Right atrium auricular region (tissue), 2 donors: Measurements from ENCODE around the gene CPED1. TPM values are rescaled to one million over a fixed set of nuclear protein-coding genes. Genes with fewer than 3 reads are reported as not detected.
A peak's percentile ranks its signal among the peaks of the same experiment; 100 is the strongest.

Experiments used
- DNase-seq: peaks from one replicate; pipeline ENCODE4 v3.0.0-alpha.2; 2019; ENCODE audit warnings: low spot score
- H3K27ac ChIP-seq, 2 donors: fragments of 200-600 bp; sonication (generic); 1 replicate in 1 of 2; 2 replicates in 1 of 2; pipeline ENCODE4 v1.5.1; 2016 to 2019
- H3K27me3 ChIP-seq, 2 donors: fragments of 200-600 bp; sonication (generic); one replicate each; pipeline versions ENCODE4 v1.5.1 to v1.6.0; 2017 to 2019
- H3K36me3 ChIP-seq: fragments of 200-600 bp; sonication (generic); one replicate; pipeline ENCODE4 v1.5.1; 2016
- H3K4me1 ChIP-seq, 2 donors: fragments of 200-600 bp; sonication (generic); one replicate each; pipeline versions ENCODE4 v1.5.1 to v1.6.0; 2017 to 2019
- H3K4me3 ChIP-seq, 2 donors: fragments of 200-600 bp; sonication (generic); 1 replicate in 1 of 2; 2 replicates in 1 of 2; pipeline ENCODE4 v1.5.1; 2017 to 2019; ENCODE audit warnings: mild to moderate bottlenecking in 1 of 2, moderate library complexity in 1 of 2
- H3K9me3 ChIP-seq, 2 donors: fragments of 200-600 bp; sonication (generic); one replicate each; pipeline ENCODE4 v1.5.1; 2019
- total RNA-seq, 2 donors: library from RNA; depleted of rRNA; stranded (reverse); fragments of >200 nt; gene quantifications; one replicate each; pipeline ENCODE4 v1.1.0, GENCODE V29; 2016
- TF ChIP-seq, protein P1 (sequence below), 2 donors: fragments of 200-600 bp; sonication (generic); IDR thresholded peaks; one replicate each; pipeline ENCODE4 v1.5.1; 2019; ENCODE audit warnings: antibody characterized with exemption in 2 of 2

CPED1 gene
- total RNA-seq, 2 donors from 2014 or later, result 13.8 to 19.0 TPM

- H3K4me1 ChIP-seq, result peaks cover 0 to 11% of the 10 kb centered on the region in 2 donors
- no peaks in the 10 kb centered on the region for H3K9me3 ChIP-seq
- no peaks in the 10 kb centered on the region for H3K27me3 ChIP-seq
- no peak overlapping the region for H3K27ac ChIP-seq
- H3K4me3 ChIP-seq, result no peak overlapping the region
- DNase-seq, result no peak
- TF ChIP-seq, protein P1, sequence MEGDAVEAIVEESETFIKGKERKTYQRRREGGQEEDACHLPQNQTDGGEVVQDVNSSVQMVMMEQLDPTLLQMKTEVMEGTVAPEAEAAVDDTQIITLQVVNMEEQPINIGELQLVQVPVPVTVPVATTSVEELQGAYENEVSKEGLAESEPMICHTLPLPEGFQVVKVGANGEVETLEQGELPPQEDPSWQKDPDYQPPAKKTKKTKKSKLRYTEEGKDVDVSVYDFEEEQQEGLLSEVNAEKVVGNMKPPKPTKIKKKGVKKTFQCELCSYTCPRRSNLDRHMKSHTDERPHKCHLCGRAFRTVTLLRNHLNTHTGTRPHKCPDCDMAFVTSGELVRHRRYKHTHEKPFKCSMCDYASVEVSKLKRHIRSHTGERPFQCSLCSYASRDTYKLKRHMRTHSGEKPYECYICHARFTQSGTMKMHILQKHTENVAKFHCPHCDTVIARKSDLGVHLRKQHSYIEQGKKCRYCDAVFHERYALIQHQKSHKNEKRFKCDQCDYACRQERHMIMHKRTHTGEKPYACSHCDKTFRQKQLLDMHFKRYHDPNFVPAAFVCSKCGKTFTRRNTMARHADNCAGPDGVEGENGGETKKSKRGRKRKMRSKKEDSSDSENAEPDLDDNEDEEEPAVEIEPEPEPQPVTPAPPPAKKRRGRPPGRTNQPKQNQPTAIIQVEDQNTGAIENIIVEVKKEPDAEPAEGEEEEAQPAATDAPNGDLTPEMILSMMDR (IDR thresholded peaks at IDR 0.05), result no peak
- H3K36me3 ChIP-seq, result no peaks in the 10 kb centered on the region
Observed at GRCh38 chr7:121080257-121080912, 91.9 kb downstream of the CPED1 start.

- H3K4me1 ChIP-seq, result peaks cover 0 to 14% of the 10 kb centered on the region in 2 donors
- H3K4me3 ChIP-seq, result no peak overlapping the region
- DNase-seq, result no peak
- no peaks in the 10 kb centered on the region for H3K27me3 ChIP-seq
- TF ChIP-seq, protein P1 (IDR thresholded peaks at IDR 0.05), result no peak
- H3K36me3 ChIP-seq, result no peaks in the 10 kb centered on the region
- H3K27ac ChIP-seq, result no peak overlapping the region
- H3K9me3 ChIP-seq, result no peaks in the 10 kb centered on the region
Observed at GRCh38 chr7:121080913-121081326, 92.4 kb downstream of the CPED1 start.

DNA sequence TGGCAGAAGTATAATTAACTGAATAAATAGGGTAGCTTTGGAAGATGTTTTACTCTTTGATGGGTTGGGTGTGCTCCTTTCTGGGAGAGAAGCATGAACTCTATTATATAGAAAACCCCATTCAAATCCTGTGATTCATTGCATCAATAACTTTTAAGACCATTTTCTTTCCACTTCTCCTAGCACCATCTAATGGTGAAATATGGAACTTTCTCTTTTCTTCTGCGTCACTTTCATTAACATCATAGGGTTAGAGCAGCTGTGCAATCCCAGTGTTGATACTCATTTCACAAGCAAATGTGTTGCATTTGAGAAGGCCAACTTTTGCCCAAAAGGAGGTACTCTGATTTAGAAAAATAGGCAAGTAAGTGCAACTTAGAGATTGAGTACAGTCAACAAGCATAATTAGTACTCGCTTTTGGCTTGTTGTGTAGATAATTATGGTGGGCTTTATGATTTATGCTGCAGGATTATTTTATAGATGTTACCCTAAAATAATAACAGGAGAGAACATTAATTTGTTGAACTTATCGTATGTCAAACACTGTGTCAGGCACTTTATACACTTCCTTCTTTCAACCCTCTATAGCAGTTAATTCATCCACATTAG, 92.9 kb downstream of the CPED1 start:
- Histone ChIP-seq H3K4me3 (no peak overlapping the region), H3K4me1 (peaks cover 0 to 19% of the 10 kb centered on the region in 2 donors), H3K9me3 (no peaks in the 10 kb centered on the region), H3K27me3 (no peaks in the 10 kb centered on the region), H3K27ac (peak overlapping the region in 1 of 2 donors; percentile 50), H3K36me3 (no peaks in the 10 kb centered on the region)
- TF ChIP-seq, protein P1 (IDR thresholded peaks at IDR 0.05), result peak; percentile 76 to 81
- DNase-seq, result no peak

DNA sequence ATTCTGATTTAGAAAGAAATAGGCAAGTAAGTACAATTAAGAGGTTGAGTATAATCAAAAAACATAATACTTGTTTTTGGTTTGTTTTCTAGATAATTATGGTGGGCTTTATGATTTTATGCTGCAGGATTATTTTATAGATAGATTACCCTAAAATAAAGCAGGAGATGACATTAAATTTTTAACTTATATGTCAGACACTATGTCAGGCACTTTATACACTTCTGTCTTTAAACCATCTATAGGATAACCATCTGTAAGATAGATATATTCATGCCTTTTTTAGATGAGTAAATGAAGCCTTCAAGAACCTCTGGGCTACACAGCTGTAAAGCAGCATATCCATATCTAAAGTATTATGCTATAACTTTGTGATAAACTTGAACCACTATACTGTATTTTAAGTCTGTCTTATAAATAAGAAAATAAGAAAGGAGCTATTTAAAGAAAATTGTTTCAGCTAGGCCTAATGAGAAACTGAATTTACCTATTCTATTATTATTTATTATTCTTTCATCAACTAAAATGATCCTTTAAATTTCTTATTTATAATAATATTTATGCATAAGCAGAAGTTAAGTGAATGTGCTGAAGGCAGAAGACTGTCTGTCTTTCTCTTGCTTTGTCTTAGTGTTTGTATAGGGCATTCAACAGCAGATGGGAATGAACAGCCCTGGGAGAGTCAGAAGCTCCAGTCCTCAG, 94.0 kb downstream of the CPED1 start:
- Histone ChIP-seq H3K36me3 (no peaks in the 10 kb centered on the region), H3K27ac (peak overlapping the region in 1 of 2 donors; percentile 32), H3K4me1 (peaks cover 0 to 23% of the 10 kb centered on the region in 2 donors), H3K9me3 (no peaks in the 10 kb centered on the region), H3K4me3 (no peak overlapping the region), H3K27me3 (no peaks in the 10 kb centered on the region)
- TF ChIP-seq, protein P1 (IDR thresholded peaks at IDR 0.05), result no peak
- no peak for DNase-seq

DNA sequence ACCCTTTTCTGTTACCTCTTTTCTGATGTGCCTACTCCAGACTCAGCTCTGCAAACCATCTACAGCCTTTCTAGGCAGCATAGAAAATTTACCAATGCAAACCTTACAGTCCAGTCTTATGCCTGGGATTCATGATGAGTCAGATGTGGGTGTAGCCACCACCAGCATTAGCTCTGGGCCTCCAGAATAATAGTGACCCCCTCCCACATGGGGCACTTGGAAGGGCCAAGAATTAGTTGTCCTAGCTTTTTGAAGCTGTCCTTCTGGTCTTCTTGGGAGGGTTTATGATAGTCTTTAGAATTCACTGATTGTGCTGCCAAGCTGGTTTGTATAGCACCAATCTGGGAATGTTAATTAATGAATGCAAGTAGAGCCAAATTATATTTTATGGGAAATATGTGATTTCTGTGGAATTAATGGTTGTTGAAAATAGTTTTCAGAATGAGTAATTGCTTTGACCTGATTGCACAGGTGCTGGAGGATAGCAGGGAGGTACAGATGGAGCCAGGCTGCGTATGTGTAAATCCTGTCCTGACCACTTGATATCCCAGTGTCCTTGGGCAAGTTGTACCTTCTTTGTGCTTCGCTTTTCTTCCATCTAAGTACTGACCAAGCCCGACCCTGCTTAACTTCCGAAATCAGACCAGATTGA, 94.8 kb downstream of the CPED1 start:
- H3K36me3 ChIP-seq, result no peaks in the 10 kb centered on the region
- H3K27ac ChIP-seq, result peak overlapping the region in 1 of 2 donors; percentile 32
- no peak overlapping the region for H3K4me3 ChIP-seq
- H3K4me1 ChIP-seq, result peaks cover 0 to 23% of the 10 kb centered on the region in 2 donors
- TF ChIP-seq, protein P1 (IDR thresholded peaks at IDR 0.05), result no peak
- no peaks in the 10 kb centered on the region for H3K9me3 ChIP-seq
- no peaks in the 10 kb centered on the region for H3K27me3 ChIP-seq
- no peak for DNase-seq
